Omental fat pad (tissue), 4 donors: ENCODE measurements around the gene PTPA. TPM values are rescaled to one million over a fixed set of nuclear protein-coding genes. Genes with fewer than 3 reads are reported as not detected.

Source experiments
- ATAC-seq: fragments of 150-250 bp; one replicate; pipeline ENCODE4 v1.9.1; 2016; ENCODE audit warnings: mild to moderate bottlenecking, moderate library complexity; ENCODE audit not compliant: low FRiP score
- DNase-seq: peaks from one replicate; pipeline ENCODE4 v3.0.0-alpha.2; 2019; ENCODE audit warnings: low spot score
- CTCF ChIP-seq, 3 donors: fragments of 450-650 bp; IDR thresholded peaks; one replicate each; pipeline ENCODE4 v1.5.1; 2016 to 2017; ENCODE audit warnings: antibody characterized with exemption in 3 of 3, mild to moderate bottlenecking in 3 of 3, moderate library complexity in 2 of 3
- total RNA-seq, 4 donors: library from RNA; depleted of rRNA; stranded (reverse); fragments of >200 nt; gene quantifications; one replicate each; pipeline ENCODE4 v1.1.0, GENCODE V29; 2016

The PTPA gene
- total RNA-seq, 4 donors from 2014 or later = 37.2 to 49.5 (median 41.8) TPM

- TF ChIP-seq CTCF (IDR thresholded peaks at IDR 0.05) = no peak
- DNase-seq (no peak), ATAC-seq (peak; percentile 62)
Observed at GRCh38 chr9:129166623-129167557, 55.7 kb downstream of the PTPA start.

GRCh38 chr9:129170229-129170628, 59.0 kb downstream of the PTPA start:
- DNase-seq (no peak), ATAC-seq (no peak)
- no peak for TF ChIP-seq CTCF (IDR thresholded peaks at IDR 0.05)

- no peak for ATAC-seq
- DNase-seq = no peak
- no peak for TF ChIP-seq CTCF (IDR thresholded peaks at IDR 0.05)
Observed at GRCh38 chr9:129171993-129172751, 61.0 kb downstream of the PTPA start.

GRCh38 chr9:129172816-129173215, 61.6 kb downstream of the PTPA start:
- no peak for TF ChIP-seq CTCF (IDR thresholded peaks at IDR 0.05)
- ATAC-seq = no peak
- DNase-seq = no peak

GRCh38 chr9:129173296-129174101, 62.3 kb downstream of the PTPA start:
- no peak for TF ChIP-seq CTCF (IDR thresholded peaks at IDR 0.05)
- ATAC-seq = peak; percentile 4
- no peak for DNase-seq

GRCh38 chr9:129174102-129174723, 63.0 kb downstream of the PTPA start:
- peak in 2 of 3 donors; percentile 79 to 96 for TF ChIP-seq CTCF (IDR thresholded peaks at IDR 0.05)
- ATAC-seq (peak; percentile 49), DNase-seq (peak; percentile 91)
